Testis (tissue), 3 donors: ENCODE data around the gene OLFM4. TPM values are rescaled to one million over a fixed set of nuclear protein-coding genes. Genes with fewer than 3 reads are reported as not detected.

Experiments used
- DNase-seq: peaks from one replicate; pipeline ENCODE4 v3.0.0-alpha.2; 2019
- H3K27ac ChIP-seq, 2 donors: fragments of 200-600 bp; sonication (generic); one replicate each; pipeline ENCODE4 v1.5.1; 2019
- H3K27me3 ChIP-seq: fragments of 200-600 bp; sonication (generic); one replicate; pipeline ENCODE4 v1.5.1; 2019
- H3K36me3 ChIP-seq: fragments of 200-600 bp; sonication (generic); one replicate; pipeline ENCODE4 v1.5.1; 2017; ENCODE audit warnings: low read depth; ENCODE audit errors: missing control alignments
- H3K4me1 ChIP-seq: fragments of 200-600 bp; sonication (generic); one replicate; pipeline ENCODE4 v1.5.1; 2019
- H3K4me3 ChIP-seq, 2 donors: fragments of 200-600 bp; sonication (generic); one replicate each; pipeline ENCODE4 v1.5.1; 2017 to 2019
- H3K9me3 ChIP-seq: fragments of 200-600 bp; sonication (generic); one replicate; pipeline ENCODE4 v1.5.1; 2017
- CTCF ChIP-seq, 3 experiments: fragments of 450-650 bp in 2 of 3; fragments of 200-600 bp in 1 of 3; sonication (generic) in 1 of 3; IDR thresholded peaks; one replicate each; pipeline ENCODE4 v1.5.1; 2016 to 2019; ENCODE audit warnings: antibody characterized with exemption in 3 of 3, mild to moderate bottlenecking in 2 of 3, moderate library complexity in 1 of 3
- POLR2A ChIP-seq: fragments of 450-650 bp; IDR thresholded peaks from one replicate; pipeline ENCODE4 v1.6.1; 2017; ENCODE audit warnings: antibody characterized with exemption, mild to moderate bottlenecking, moderate library complexity
- WGBS, 2 donors: methylation state at CpG; one replicate each; pipeline ENCODE4 v1.1.5; 2018; 5-methylcytosine and 5-hydroxymethylcytosine counted together
- intact Hi-C: fragments of 100-400 bp; cut with DNase I; formaldehyde crosslinking; loops from one replicate; pipeline ENCODE4 v1.15.1; 2023; ENCODE audit warnings: low total_unique reads
- polyA plus RNA-seq: library from polyadenylated mRNA; stranded (reverse); fragments of 350-450 nt; fragmentation: Illumina TruSeq; extraction: RNeasy Lipid Tissue Mini Kit (QIAGEN cat#74804); gene quantifications from one replicate; pipeline ENCODE4 v1.2.3, GENCODE V29; 2014; ENCODE audit warnings: low read depth, low replicate concordance; ENCODE audit not compliant: insufficient read depth
- total RNA-seq, 2 donors: library from RNA; depleted of rRNA; stranded (reverse); fragments of >200 nt; gene quantifications; one replicate each; pipeline ENCODE4 v1.2.3, GENCODE V29; 2016

The OLFM4 gene
- total and polyA plus RNA-seq, 3 donors from 2014 or later: 0.08 to 4.8 (median 0.19) TPM

GRCh38 chr13:53014495-53015443 is 13.8 kb upstream of the OLFM4 start:
- TF ChIP-seq POLR2A (no peak), CTCF (IDR thresholded peaks at IDR 0.05) (no peak)
- intact Hi-C loops: no loop called here
- Histone ChIP-seq H3K4me3 (no peak overlapping the region), H3K4me1 (no peaks in the 10 kb centered on the region), H3K36me3 (no peaks in the 10 kb centered on the region), H3K27ac (no peak overlapping the region), H3K27me3 (no peaks in the 10 kb centered on the region), H3K9me3 (no peaks in the 10 kb centered on the region)
- no peak for DNase-seq
- 80 to 92% methylated on average over 8 of the region's 8 CpGs for WGBS, 2 donors

GRCh38 chr13:53015971-53016370 is 12.6 kb upstream of the OLFM4 start:
- DNase-seq: no peak
- H3K9me3 ChIP-seq: no peaks in the 10 kb centered on the region
- WGBS, 2 donors: 69 to 82% methylated on average over 6 of the region's 6 CpGs
- no peak overlapping the region for H3K4me3 ChIP-seq
- no peak overlapping the region for H3K27ac ChIP-seq
- intact Hi-C loops: no loop called here
- no peaks in the 10 kb centered on the region for H3K4me1 ChIP-seq
- H3K36me3 ChIP-seq: no peaks in the 10 kb centered on the region
- no peaks in the 10 kb centered on the region for H3K27me3 ChIP-seq
- no peak for TF ChIP-seq POLR2A

- intact Hi-C loops: no loop called here
- Histone ChIP-seq H3K9me3 (no peaks in the 10 kb centered on the region), H3K36me3 (no peaks in the 10 kb centered on the region), H3K27me3 (no peaks in the 10 kb centered on the region), H3K27ac (no peak overlapping the region), H3K4me1 (no peaks in the 10 kb centered on the region), H3K4me3 (no peak overlapping the region)
- WGBS, 2 donors: 83 to 92% methylated on average over 5 of the region's 5 CpGs
- DNase-seq: no peak
- TF ChIP-seq CTCF (IDR thresholded peaks at IDR 0.05) (no peak), POLR2A (no peak)
These were observed 11.1 kb upstream of the OLFM4 start for GRCh38 chr13:53017433-53017970.

GRCh38 chr13:53018690-53019647 is 9.6 kb upstream of the OLFM4 start:
- no peak overlapping the region for H3K27ac ChIP-seq
- no peaks in the 10 kb centered on the region for H3K4me1 ChIP-seq
- no peaks in the 10 kb centered on the region for H3K36me3 ChIP-seq
- no peaks in the 10 kb centered on the region for H3K9me3 ChIP-seq
- no peaks in the 10 kb centered on the region for H3K27me3 ChIP-seq
- DNase-seq: no peak
- H3K4me3 ChIP-seq: no peak overlapping the region
- intact Hi-C loops: no loop called here
- WGBS, 2 donors: 78 to 91% methylated on average over 4 of the region's 4 CpGs
- no peak for TF ChIP-seq POLR2A
- no peak for TF ChIP-seq CTCF (IDR thresholded peaks at IDR 0.05)
